Measurements from ENCODE around the gene REXO5.

Gene REXO5

GRCh38 chr16:20870122-20870820 is 63.9 kb downstream of the REXO5 start:
- ATAC-seq = no peak
- no peak for TF ChIP-seq RARB (CRISPR knock-in tag; IDR thresholded peaks at IDR 0.05)
- TF ChIP-seq TOX (CRISPR knock-in tag; IDR thresholded peaks at IDR 0.05; ENCODE audit: borderline replicate concordance) = no peak
- no peak for TF ChIP-seq PPARA (CRISPR knock-in tag; IDR thresholded peaks at IDR 0.05; ENCODE audit: borderline replicate concordance)
- no peak for TF ChIP-seq CREB5 (CRISPR knock-in tag; IDR thresholded peaks at IDR 0.05; ENCODE audit: low read depth)
- no peak for TF ChIP-seq SNAI2 (CRISPR knock-in tag; IDR thresholded peaks at IDR 0.05)
- no peak for TF ChIP-seq OSR1 (CRISPR knock-in tag; IDR thresholded peaks at IDR 0.05)
- no peak for TF ChIP-seq TCF4 (CRISPR knock-in tag; IDR thresholded peaks at IDR 0.05; ENCODE audit: borderline replicate concordance)
- TF ChIP-seq ESRRG (CRISPR knock-in tag; IDR thresholded peaks at IDR 0.05) = no peak
- TF ChIP-seq CSRNP3 (CRISPR knock-in tag; IDR thresholded peaks at IDR 0.05) = no peak
- no peak for TF ChIP-seq ZFP30 (CRISPR knock-in tag; IDR thresholded peaks at IDR 0.05)
- TF ChIP-seq ZFP3 (CRISPR knock-in tag; IDR thresholded peaks at IDR 0.05) = no peak
- TF ChIP-seq GLIS3 (CRISPR knock-in tag; IDR thresholded peaks at IDR 0.05) = no peak

- no peak for ATAC-seq
- no peak for TF ChIP-seq ARNTL (CRISPR knock-in tag; IDR thresholded peaks at IDR 0.05; ENCODE audit: borderline replicate concordance, low read depth)
- TF ChIP-seq PATZ1 (CRISPR knock-in tag; IDR thresholded peaks at IDR 0.05; ENCODE audit: borderline replicate concordance) = no peak
- TF ChIP-seq CSDC2 (CRISPR knock-in tag; IDR thresholded peaks at IDR 0.05) = no peak
- no peak for TF ChIP-seq ZNF70 (CRISPR knock-in tag; IDR thresholded peaks at IDR 0.05)
- no peak for TF ChIP-seq POU6F1 (CRISPR knock-in tag; IDR thresholded peaks at IDR 0.05; ENCODE audit: borderline replicate concordance, low read depth)
Measured at GRCh38 chr16:20871258-20871657, 64.9 kb downstream of the REXO5 start.

GRCh38 chr16:20871941-20872815 is 65.9 kb downstream of the REXO5 start:
- TF ChIP-seq ZFP3 (CRISPR knock-in tag; IDR thresholded peaks at IDR 0.05) = no peak
- no peak for ATAC-seq

- ATAC-seq = no peak
- TF ChIP-seq TCF4 (CRISPR knock-in tag; IDR thresholded peaks at IDR 0.05; ENCODE audit: borderline replicate concordance) (no peak), ARNTL (CRISPR knock-in tag; IDR thresholded peaks at IDR 0.05; ENCODE audit: borderline replicate concordance, low read depth) (no peak), BACH2 (CRISPR knock-in tag; IDR thresholded peaks at IDR 0.05; ENCODE audit: borderline replicate concordance) (no peak), CREB5 (CRISPR knock-in tag; IDR thresholded peaks at IDR 0.05; ENCODE audit: low read depth) (no peak), ZNF70 (CRISPR knock-in tag; IDR thresholded peaks at IDR 0.05) (no peak), ESRRG (CRISPR knock-in tag; IDR thresholded peaks at IDR 0.05) (no peak), CSRNP3 (CRISPR knock-in tag; IDR thresholded peaks at IDR 0.05) (no peak), RARB (CRISPR knock-in tag; IDR thresholded peaks at IDR 0.05) (no peak), PPARA (CRISPR knock-in tag; IDR thresholded peaks at IDR 0.05; ENCODE audit: borderline replicate concordance) (no peak), ISL1 (CRISPR knock-in tag; IDR thresholded peaks at IDR 0.05) (no peak), TSHZ2 (CRISPR knock-in tag; IDR thresholded peaks at IDR 0.05) (no peak), SNAI2 (CRISPR knock-in tag; IDR thresholded peaks at IDR 0.05) (no peak)
Measured at GRCh38 chr16:20873331-20873730, 67.0 kb downstream of the REXO5 start.

Measured in SK-N-SH treated with all-trans-retinoic acid at 6 μM for 48 hours (cell line).